BE2C (cell line): ENCODE results near the gene VCAM1.

Source experiments
- DNase-seq: peaks from one replicate; pipeline ENCODE4 v3.0.0-alpha.2; 2020
- H3K27me3 ChIP-seq: fragments of 250-450 bp; sonication (Bioruptor Pico); 2 replicates; pipeline ENCODE4 v1.5.1; 2020; ENCODE audit warnings: mild to moderate bottlenecking
- H3K36me3 ChIP-seq: fragments of 250-450 bp; sonication (Bioruptor Pico); 2 replicates; pipeline ENCODE4 v1.5.1; 2020; ENCODE audit warnings: mild to moderate bottlenecking
- H3K4me1 ChIP-seq: fragments of 250-450 bp; sonication (Bioruptor Pico); 2 replicates; pipeline ENCODE4 v1.5.1; 2020
- H3K4me3 ChIP-seq: 2 replicates; pipeline ENCODE4 v1.5.1; 2011; ENCODE audit warnings: low read depth, low read length
- H3K9me3 ChIP-seq: fragments of 250-450 bp; sonication (Bioruptor Pico); 2 replicates; pipeline ENCODE4 v1.5.1; 2020
- TF ChIP-seq, protein P1 (sequence below): IDR thresholded peaks from 2 replicates; pipeline ENCODE4 v1.5.1; 2012; ENCODE audit warnings: mild to moderate bottlenecking, low read depth, low read length

The VCAM1 gene

DNA sequence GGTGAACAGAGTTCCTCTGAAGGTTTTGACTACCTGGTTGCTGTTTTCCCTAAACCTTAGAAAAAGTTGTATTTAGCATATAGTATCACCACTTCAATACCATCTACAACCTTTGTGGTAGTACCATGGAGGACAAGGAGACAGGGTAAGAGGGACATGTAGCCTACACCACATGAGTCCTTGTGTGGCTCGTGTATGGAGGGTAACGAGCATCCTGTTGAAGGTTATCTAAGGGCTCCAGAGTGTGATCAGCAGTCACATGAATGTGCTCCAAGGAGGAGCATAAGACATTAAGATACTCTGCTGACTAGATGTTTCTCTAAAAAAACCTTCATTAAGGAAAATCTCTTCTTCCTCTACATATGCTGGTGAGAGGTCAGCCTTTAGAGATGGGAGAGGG lies 67.3 kb downstream of the VCAM1 start:
- no peak overlapping the region for H3K4me3 ChIP-seq
- H3K9me3 ChIP-seq, result no peaks in the 10 kb centered on the region
- no peaks in the 10 kb centered on the region for H3K4me1 ChIP-seq
- H3K27me3 ChIP-seq, result peaks cover 46% of the 10 kb centered on the region
- no peaks in the 10 kb centered on the region for H3K36me3 ChIP-seq
- no peak for DNase-seq
- TF ChIP-seq, protein P1, sequence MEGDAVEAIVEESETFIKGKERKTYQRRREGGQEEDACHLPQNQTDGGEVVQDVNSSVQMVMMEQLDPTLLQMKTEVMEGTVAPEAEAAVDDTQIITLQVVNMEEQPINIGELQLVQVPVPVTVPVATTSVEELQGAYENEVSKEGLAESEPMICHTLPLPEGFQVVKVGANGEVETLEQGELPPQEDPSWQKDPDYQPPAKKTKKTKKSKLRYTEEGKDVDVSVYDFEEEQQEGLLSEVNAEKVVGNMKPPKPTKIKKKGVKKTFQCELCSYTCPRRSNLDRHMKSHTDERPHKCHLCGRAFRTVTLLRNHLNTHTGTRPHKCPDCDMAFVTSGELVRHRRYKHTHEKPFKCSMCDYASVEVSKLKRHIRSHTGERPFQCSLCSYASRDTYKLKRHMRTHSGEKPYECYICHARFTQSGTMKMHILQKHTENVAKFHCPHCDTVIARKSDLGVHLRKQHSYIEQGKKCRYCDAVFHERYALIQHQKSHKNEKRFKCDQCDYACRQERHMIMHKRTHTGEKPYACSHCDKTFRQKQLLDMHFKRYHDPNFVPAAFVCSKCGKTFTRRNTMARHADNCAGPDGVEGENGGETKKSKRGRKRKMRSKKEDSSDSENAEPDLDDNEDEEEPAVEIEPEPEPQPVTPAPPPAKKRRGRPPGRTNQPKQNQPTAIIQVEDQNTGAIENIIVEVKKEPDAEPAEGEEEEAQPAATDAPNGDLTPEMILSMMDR, result no peak
